ENCODE measurements around the gene COMMD3.

DNA sequence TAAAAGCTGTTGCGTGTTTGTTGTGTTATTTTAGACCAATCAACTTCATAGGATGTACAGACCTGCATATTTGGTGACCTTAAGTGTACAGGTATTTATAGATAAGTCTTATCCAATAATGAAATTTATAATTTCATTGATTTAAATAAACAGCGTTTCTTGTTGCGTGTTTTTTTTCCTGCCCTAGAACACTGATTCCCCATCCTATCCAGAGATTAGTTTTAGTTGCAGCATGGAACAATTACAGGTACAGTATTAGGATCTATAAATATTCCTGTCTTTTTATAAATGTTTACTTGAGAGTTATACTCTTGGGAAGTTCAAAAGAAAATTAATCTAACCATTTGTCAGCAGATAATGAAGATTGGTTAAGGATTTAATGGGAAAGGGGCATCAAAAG, 2.6 kb downstream of the COMMD3 start:
- TF ChIP-seq, protein P1, sequence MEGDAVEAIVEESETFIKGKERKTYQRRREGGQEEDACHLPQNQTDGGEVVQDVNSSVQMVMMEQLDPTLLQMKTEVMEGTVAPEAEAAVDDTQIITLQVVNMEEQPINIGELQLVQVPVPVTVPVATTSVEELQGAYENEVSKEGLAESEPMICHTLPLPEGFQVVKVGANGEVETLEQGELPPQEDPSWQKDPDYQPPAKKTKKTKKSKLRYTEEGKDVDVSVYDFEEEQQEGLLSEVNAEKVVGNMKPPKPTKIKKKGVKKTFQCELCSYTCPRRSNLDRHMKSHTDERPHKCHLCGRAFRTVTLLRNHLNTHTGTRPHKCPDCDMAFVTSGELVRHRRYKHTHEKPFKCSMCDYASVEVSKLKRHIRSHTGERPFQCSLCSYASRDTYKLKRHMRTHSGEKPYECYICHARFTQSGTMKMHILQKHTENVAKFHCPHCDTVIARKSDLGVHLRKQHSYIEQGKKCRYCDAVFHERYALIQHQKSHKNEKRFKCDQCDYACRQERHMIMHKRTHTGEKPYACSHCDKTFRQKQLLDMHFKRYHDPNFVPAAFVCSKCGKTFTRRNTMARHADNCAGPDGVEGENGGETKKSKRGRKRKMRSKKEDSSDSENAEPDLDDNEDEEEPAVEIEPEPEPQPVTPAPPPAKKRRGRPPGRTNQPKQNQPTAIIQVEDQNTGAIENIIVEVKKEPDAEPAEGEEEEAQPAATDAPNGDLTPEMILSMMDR (IDR thresholded peaks at IDR 0.05) = no peak
- TF ChIP-seq POLR2A (IDR thresholded peaks at IDR 0.05) = no peak

Measured in uterus (tissue), 2 donors.